GM19023 (cell line): ENCODE measurements around the gene UNCX.

Experiments
- ATAC-seq: cut with Tn5 transposase; IDR thresholded peaks from one replicate; pipeline ENCODE4 v1.9.1; 2021; ENCODE audit warnings: mild to moderate bottlenecking, moderate library complexity; ENCODE audit not compliant: unreplicated experiment

UNCX gene

GRCh38 chr7:1214516-1214915 lies 18.2 kb upstream of the UNCX start:
- ATAC-seq = no peak

- ATAC-seq = no peak
Observed at GRCh38 chr7:1218541-1219165, 14.0 kb upstream of the UNCX start.

- ATAC-seq = no peak
Observed at GRCh38 chr7:1219498-1219897, 13.2 kb upstream of the UNCX start.

- no peak for ATAC-seq
Observed at GRCh38 chr7:1220000-1220726, 12.5 kb upstream of the UNCX start.

GRCh38 chr7:1220977-1221745 lies 11.5 kb upstream of the UNCX start:
- ATAC-seq = no peak

- ATAC-seq = no peak
Observed at GRCh38 chr7:1223196-1223981, 9.3 kb upstream of the UNCX start.

GRCh38 chr7:1224086-1224716 lies 8.5 kb upstream of the UNCX start:
- no peak for ATAC-seq

- no peak for ATAC-seq
Observed at GRCh38 chr7:1225030-1225429, 7.6 kb upstream of the UNCX start.

GRCh38 chr7:1225441-1226185 lies 7.1 kb upstream of the UNCX start:
- ATAC-seq = no peak

GRCh38 chr7:1226186-1226901 lies 6.3 kb upstream of the UNCX start:
- ATAC-seq = no peak

GRCh38 chr7:1227071-1227804 lies 5.4 kb upstream of the UNCX start:
- ATAC-seq = no peak

- ATAC-seq = no peak
Observed at GRCh38 chr7:1227814-1228544, 4.7 kb upstream of the UNCX start.

- no peak for ATAC-seq
Observed at GRCh38 chr7:1228545-1229201, 4.0 kb upstream of the UNCX start.

GRCh38 chr7:1229202-1229947 lies 3.3 kb upstream of the UNCX start:
- ATAC-seq = no peak

GRCh38 chr7:1229956-1230355 lies 2.7 kb upstream of the UNCX start:
- no peak for ATAC-seq

GRCh38 chr7:1230411-1231213 lies 2.1 kb upstream of the UNCX start:
- ATAC-seq = no peak
